NCI-H82 treated with DMSO at 0.1 percent for 48 hours (cell line): ENCODE results near the gene MTG2.
A peak's percentile ranks its signal among the peaks of the same experiment; 100 is the strongest.

Experiments used
- DNase-seq: peaks from one replicate; lab custom pipeline; 2025; ENCODE audit not compliant: unreplicated experiment; lab: John Stamatoyannopoulos, UW

MTG2 gene

DNA sequence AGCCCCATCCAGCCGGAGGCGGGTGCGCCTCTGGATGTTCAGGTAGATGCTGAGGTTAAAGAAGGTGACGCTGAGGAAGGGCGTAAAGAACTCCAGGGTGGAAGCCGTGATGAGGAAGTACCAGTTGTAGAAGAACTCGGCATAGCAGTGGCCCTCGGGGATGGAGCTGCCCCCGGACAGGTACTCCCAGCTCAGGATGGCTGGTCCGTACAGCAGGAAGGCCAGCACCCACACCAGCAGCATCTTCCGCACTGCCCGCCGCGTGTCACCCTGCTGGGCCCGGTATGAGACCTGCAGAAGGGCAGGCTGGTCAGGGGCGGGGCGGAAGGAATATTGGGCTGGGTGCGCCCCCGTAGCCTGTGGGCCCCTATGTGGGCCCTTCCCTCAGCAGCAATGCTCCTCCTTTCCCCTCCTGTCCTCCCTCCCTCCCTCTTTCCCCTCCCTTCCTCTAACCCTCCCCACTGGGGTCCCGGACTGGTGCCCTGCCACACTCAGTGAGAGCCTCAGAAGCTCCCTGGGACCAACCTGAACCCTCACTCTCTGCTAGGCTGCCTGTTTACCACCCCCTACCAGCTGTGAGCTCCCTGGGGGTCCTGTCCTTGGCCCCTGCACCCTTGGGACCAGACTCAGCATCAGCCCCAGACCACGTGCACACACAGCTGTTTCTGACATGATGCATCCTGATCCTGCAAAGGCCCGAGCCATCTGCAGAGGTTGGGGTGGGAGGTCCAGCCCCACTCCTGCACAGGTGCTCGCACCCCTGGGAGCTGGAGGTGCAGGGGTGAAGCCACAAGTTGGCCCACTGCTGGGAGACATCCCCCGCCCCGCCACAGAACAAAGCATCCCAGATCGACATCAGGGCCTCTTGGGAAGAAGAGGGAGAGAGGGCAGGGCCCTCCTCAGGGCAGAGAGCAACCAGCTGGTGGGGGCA, 34.1 kb downstream of the MTG2 start:
- no peak for DNase-seq

DNA sequence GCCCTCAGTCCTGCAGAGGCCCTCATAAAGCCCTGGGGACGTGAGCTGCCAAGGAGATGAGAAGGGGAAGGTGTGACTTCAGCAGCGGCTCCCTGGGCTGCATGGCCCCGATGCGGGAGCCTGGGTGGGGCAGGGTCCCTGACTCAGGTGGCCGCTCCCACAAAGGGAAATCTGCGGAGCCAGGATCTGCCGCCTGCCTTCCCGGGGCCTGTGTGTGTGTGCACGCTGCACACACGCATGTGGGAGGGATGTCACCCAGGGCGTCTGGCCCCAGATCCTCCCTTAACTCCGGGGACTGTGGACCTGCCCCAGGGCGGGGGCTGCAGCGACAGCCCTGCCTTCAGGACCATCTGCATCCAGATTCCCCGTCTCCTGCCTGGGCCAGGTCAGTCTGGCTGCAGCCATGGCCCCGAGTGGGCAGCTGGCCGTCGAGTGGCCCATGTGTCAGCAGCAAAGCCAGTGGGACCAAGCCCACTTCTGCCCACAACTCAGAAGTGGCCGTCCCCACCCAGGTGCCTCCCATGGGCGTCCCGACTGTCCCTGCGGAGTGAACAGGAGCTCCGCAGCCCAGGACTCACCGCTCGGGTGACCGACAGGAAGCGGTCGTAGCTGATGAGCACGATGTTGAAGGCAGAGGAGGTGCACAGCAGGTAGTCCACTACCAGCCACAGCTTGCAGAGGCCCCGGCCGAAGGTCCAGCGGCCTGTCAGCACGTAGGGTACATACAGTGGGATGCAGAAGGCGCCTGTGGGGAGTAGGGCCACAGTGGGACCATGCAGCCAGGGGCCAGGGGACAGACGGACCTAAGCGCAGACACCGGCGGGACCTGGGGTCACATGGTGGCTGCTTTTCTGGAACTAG, 35.3 kb downstream of the MTG2 start:
- no peak for DNase-seq

GRCh38 chr20:62219101-62219991, 36.5 kb downstream of the MTG2 start:
- peak; percentile 11 for DNase-seq

DNA sequence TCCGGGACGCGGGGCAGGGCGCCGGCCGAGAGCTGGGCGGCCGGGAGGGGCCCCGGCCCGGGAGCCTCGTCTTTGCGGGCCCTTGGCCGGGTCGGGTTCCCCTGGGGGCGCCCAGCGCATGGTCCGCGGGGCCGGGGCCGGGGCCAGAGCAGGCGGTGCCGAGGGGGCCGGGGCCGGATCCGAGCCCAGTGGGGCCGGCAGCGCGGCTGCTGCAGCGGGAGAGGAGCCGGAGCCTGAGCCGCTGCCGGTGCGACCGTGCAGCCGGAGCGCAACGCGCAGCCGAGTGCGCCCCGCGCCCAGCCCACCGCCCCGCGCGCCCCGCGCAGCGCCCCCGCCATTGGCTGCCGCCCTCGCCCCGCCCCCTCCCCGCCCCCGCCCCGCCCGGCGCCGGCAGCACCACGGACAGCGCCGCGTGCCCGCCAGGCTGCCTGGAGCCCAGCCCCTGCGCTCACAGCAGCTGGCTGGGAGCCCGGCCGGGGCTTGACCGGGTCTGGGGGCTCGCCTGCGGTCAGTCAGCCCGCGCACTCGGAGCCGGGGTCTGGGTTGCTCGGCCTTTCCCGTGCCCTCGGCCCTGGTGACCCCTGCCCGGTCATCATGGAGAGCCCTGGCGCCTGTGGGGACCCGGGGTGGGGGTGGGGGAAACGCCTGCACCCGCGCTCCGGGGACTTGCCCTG, 37.3 kb downstream of the MTG2 start, which contains the start of gene HRH3:
TSS of gene HRH3 (minus strand) at position 287 of the 674 bp plus-strand sequence. CDS start 308 bp downstream, outside the sequence.
- DNase-seq = peak; percentile 9

DNA sequence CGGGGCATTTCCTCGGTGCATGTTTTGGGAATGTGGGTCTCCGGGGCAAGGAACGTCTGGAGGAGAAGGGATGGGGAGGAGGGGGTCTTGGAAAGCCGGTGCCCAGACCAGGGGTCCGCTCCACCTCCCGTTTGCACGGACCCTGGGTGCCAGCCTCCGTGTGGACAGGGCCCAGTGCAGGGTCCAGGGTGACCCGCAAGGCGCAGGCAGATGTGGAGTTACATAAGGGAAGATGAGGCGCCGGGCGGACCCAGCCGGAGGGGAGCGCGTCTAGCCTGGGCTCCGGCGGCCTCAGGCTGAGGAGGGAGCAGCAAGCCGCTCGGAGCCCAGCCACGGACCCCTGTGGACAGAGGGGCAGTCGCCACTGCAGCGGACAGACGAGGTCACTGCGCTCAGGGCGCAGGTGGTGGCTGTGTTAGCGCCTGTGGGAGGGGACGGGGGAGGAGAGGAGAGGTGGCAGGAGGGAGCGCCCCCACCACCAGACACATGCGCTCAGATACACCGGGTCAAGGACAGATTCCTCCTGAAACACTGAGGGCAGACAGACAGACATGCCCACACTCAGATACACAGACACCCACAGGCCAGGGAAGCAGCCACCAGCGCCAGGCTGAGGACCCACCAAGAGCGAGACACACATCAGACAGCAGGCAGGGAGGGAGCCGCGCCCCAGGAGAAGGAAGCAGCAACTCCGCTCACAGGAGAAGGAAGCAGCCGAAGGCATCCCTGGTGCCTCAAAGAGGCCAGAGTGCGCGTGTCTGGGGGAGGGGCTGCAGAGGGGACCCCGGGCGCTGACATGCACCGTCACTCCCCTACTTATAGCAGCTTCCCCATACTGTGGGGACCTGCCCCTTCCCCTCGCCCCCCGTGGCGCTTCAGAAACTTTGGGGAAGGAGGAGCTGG, 38.1 kb downstream of the MTG2 start:
- no peak for DNase-seq

- DNase-seq = no peak
These were observed 39.5 kb downstream of the MTG2 start for GRCh38 chr20:62222266-62222850.

DNA sequence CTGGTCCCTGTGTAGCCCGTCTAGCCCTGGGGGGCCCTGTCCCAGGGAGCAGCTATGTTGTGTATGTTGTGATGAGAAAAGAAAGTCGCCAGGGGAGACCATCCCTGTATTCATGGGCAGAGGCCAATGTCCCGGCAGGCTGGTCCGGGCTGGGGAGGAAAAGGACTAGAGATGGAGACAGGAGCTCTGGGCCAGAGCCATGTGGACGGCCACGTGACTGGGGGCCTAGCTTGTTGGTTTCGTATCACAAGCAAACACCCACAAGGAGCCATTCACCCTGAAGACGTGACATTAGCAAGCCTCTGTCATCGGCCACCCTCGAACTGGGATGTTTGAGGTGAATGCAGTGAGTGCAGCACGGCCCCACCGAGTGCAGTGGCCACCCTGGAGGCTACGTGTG, 40.1 kb downstream of the MTG2 start:
- no peak for DNase-seq

DNA sequence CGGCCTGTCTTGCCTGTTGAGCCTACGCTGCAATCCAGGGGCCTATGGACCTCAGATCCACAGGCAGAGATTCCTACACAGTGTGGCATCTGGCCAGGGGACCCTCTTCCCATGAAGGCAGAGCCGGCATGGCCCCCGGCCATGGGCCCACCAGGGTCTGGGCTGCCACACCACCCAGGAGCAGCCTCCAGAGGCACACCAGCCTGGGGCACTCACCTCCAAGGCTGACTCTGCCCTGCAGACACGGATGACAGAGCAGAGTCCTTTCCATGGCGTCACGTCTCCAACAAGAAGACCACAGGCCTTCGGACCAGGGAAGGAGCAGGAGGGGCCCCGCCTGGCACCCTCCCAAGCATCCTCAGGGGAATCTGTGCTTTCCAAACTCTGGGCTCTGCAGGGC, 40.7 kb downstream of the MTG2 start:
- DNase-seq = no peak

GRCh38 chr20:62224113-62224855, 41.5 kb downstream of the MTG2 start:
- no peak for DNase-seq

DNA sequence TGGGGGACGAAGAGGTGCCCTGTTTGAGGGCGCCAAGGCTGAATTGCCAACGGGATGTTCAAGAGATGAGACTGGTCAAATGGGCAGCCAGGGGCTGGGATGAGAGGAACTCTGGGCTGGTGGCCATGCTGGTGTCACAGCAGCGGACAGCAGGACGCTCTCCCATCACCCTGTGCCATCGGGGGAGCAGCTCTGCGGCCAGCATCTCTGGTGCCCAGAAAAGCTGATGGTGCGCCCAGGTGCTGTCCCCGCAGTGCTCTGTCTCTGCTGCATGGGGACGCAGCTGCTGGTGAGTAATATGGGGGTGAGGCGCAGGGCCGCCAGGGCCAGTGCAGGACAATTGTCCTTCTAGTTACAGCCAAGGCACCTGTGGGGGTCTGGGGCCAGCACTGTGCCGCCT, 42.2 kb downstream of the MTG2 start:
- no peak for DNase-seq

DNA sequence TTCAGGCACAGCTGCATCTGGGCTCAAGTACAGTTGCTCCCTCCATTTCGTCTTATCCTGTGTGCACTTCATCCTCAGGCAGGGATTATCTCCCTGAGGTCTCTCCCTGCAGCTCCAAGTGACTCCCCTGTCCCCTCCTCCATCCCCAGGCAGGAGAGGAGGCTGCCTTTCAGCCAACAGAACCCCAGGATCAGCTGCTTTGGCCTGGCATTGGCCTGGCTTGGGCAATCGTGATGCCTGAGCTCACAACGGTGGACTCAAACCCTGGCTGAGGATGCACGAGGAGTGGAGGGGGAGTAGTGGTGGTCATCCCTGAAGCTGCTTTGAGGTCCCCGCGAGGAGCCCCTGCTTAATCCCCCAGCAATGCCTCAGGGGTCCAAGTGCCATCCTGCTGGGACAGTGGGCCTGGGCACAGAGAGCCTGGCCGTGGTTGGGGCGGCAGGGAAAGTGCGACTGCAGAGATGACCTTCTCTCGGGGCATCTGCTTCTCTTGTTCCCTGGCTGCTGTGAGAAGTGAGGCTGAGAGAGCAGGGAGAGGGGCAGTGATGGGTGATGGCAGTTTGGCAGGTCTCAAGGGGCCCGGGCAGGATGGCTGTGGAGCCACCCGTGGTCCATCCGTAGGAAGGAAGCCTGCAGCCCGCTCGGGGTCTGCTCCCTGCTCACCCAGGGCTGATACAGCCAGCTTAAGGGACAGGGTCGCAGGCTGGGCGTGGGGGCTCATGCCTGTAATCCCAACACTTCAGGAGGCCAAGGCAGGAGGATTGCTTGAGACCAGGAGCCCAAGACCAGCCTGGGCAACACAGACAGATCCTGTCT, 43.2 kb downstream of the MTG2 start:
- no peak for DNase-seq

DNA sequence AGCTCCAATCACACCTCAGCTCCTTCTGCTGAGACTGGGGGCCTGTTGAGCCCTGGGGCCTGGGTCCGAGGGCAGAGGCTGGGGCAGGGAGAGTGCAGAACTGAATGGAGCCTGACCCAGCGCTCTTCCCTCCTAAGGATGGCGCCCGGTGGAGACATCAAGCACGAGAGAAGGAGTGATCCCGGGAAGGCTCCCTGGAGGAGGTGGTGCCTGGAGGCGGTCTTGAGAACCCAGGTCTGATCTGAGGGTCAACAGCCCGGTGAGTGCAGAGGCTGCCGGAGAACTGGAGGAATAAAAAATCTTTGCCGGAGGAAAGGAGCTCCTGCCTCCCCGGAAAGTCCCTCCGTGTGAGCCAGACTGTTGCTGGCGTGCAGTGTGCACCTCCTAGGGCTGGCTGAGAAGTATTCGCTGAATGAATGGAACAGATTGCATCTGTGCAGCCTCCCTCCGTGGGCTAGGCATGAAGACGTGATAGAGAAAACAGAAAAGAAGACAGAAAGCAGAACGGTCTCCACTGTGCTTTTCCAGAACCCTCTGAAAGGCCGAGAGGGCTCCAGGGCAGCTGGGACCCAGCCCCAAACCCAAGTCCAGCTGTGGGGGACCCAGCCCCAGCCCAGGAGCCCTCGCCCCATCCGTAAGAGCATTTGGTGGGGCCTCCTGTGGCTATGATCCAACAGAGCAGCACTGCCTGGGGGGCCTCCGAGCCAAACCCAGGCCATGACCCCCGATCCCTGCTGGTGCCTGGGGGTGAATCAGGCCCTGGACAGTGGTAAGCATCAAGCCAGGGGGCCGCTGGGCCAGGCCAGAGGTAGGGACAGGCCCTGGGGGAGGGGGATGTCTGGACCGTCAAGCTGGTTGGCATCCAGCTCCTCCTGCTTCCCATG, 44.1 kb downstream of the MTG2 start:
- no peak for DNase-seq

GRCh38 chr20:62227591-62227976, 44.8 kb downstream of the MTG2 start:
- no peak for DNase-seq

- DNase-seq = no peak
These were observed 45.4 kb downstream of the MTG2 start for GRCh38 chr20:62227977-62228958.

GRCh38 chr20:62228982-62229545, 46.2 kb downstream of the MTG2 start:
- DNase-seq = no peak
